ENCODE measurements around the gene UBE2O.

UBE2O gene

DNA sequence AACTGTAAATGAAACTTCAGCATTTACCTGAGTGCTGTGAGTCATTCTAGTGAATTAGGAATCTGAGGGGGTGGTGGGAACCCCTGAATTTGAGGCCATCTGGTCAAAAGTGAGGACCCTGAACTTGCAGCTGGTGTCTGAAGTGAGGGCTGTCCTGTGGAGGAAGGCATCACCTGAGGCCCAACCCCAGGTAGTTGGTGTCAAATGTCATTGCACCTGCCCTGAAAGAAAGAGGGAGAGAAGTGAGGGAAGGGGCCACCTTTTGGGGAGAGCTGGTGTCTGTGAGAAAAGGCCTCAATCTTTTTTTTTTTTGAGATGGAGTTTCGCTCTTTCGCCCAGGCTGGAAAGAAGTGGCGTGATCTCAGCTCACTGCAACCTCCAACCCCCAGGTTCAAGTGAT is 86.7 kb downstream of the UBE2O start:
- Histone ChIP-seq H2AFZ (ENCODE audit: low read length) (no peak overlapping the region), H3K9me2 (ENCODE audit: low read depth, low read length) (no peaks in the 10 kb centered on the region), H3K9ac (ENCODE audit: low read length) (no peak overlapping the region), H3K27ac (ENCODE audit: low read depth, low read length, poor library complexity, severe bottlenecking) (no peak overlapping the region), H3K4me3 (ENCODE audit: low read depth, low read length, poor library complexity, severe bottlenecking) (no peak overlapping the region), H3K27me3 (ENCODE audit: insufficient read depth, low read length) (no peaks in the 10 kb centered on the region), H3F3A (ENCODE audit: insufficient read depth, low read length) (no peaks in the 10 kb centered on the region), H4K20me1 (ENCODE audit: insufficient read depth, low read length) (no peaks in the 10 kb centered on the region), H3K4me1 (ENCODE audit: insufficient read depth, low read length, severe bottlenecking) (peaks cover 15% of the 10 kb centered on the region), H3K36me3 (ENCODE audit: insufficient read depth, low read length) (no peaks in the 10 kb centered on the region; the same call in 1 of the 2 replicates), H3K79me2 (ENCODE audit: insufficient read depth, low read length) (no peaks in the 10 kb centered on the region), H3K4me2 (ENCODE audit: low read length) (no peak overlapping the region), H3K9me3 (ENCODE audit: low read length) (no peaks in the 10 kb centered on the region)
- no peak for TF ChIP-seq EZH2 (IDR thresholded peaks at IDR 0.05; ENCODE audit: borderline replicate concordance, low read length)
- TF ChIP-seq, protein P1, sequence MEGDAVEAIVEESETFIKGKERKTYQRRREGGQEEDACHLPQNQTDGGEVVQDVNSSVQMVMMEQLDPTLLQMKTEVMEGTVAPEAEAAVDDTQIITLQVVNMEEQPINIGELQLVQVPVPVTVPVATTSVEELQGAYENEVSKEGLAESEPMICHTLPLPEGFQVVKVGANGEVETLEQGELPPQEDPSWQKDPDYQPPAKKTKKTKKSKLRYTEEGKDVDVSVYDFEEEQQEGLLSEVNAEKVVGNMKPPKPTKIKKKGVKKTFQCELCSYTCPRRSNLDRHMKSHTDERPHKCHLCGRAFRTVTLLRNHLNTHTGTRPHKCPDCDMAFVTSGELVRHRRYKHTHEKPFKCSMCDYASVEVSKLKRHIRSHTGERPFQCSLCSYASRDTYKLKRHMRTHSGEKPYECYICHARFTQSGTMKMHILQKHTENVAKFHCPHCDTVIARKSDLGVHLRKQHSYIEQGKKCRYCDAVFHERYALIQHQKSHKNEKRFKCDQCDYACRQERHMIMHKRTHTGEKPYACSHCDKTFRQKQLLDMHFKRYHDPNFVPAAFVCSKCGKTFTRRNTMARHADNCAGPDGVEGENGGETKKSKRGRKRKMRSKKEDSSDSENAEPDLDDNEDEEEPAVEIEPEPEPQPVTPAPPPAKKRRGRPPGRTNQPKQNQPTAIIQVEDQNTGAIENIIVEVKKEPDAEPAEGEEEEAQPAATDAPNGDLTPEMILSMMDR (IDR thresholded peaks at IDR 0.05; ENCODE audit: low read length), result no peak

- Histone ChIP-seq H3K4me1 (ENCODE audit: insufficient read depth, low read length, severe bottlenecking) (peaks cover 15% of the 10 kb centered on the region), H3F3A (ENCODE audit: insufficient read depth, low read length) (no peaks in the 10 kb centered on the region), H3K4me2 (ENCODE audit: low read length) (no peak overlapping the region), H3K27ac (ENCODE audit: low read depth, low read length, poor library complexity, severe bottlenecking) (no peak overlapping the region), H4K20me1 (ENCODE audit: insufficient read depth, low read length) (no peaks in the 10 kb centered on the region), H3K9me3 (ENCODE audit: low read length) (no peaks in the 10 kb centered on the region), H3K36me3 (ENCODE audit: insufficient read depth, low read length) (no peaks in the 10 kb centered on the region; the same call in 1 of the 2 replicates), H3K79me2 (ENCODE audit: insufficient read depth, low read length) (no peaks in the 10 kb centered on the region), H3K4me3 (ENCODE audit: low read depth, low read length, poor library complexity, severe bottlenecking) (no peak overlapping the region), H2AFZ (ENCODE audit: low read length) (no peak overlapping the region), H3K9me2 (ENCODE audit: low read depth, low read length) (no peaks in the 10 kb centered on the region), H3K9ac (ENCODE audit: low read length) (no peak overlapping the region), H3K27me3 (ENCODE audit: insufficient read depth, low read length) (no peaks in the 10 kb centered on the region)
- TF ChIP-seq, protein P1 (IDR thresholded peaks at IDR 0.05; ENCODE audit: low read length), result peak; percentile 27; the same call in 1 of the 2 replicates
- TF ChIP-seq EZH2 (IDR thresholded peaks at IDR 0.05; ENCODE audit: borderline replicate concordance, low read length), result no peak
Observed at GRCh38 chr17:76365256-76365903, 87.6 kb downstream of the UBE2O start.

DNA sequence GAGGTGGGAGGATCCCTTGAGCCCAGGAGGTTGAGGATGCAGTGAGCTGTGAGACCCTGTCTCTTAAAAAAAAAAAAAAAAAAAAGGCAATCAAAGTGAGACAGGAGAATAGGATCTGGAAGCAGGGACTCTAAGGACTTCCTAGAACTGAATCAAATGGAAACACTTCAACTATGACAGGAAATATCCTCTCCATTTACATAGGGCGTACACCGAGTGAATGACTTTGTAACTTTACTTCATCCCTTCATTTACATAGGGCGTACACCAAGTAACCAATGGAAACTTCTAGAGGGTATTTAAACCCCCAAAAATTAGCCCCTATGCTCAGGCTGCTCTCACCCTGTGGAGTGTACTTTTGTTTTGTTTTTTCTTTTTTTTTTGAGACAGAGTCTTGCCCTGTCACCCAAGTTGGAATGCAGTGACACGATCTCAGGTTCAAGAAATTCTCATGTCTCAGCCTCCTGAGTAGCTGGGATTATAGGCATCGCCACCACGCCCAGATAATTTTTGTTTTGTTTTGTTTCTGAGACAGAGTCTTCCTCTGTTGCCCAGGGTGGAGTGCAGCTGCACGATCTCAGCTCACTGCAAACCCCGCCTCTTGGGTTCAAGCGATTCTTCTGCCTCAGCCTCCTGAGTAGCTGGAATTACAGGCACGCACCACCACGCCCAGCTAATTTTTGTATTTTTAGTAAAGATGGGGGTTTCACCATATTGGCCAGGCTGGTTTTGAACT is 89.7 kb downstream of the UBE2O start:
- Histone ChIP-seq H3K79me2 (ENCODE audit: insufficient read depth, low read length) (no peaks in the 10 kb centered on the region), H3K27ac (ENCODE audit: low read depth, low read length, poor library complexity, severe bottlenecking) (no peak overlapping the region), H3K9ac (ENCODE audit: low read length) (no peak overlapping the region), H3K4me3 (ENCODE audit: low read depth, low read length, poor library complexity, severe bottlenecking) (no peak overlapping the region), H3K4me1 (ENCODE audit: insufficient read depth, low read length, severe bottlenecking) (peaks cover 7% of the 10 kb centered on the region), H2AFZ (ENCODE audit: low read length) (no peak overlapping the region), H3K9me3 (ENCODE audit: low read length) (no peaks in the 10 kb centered on the region), H3K9me2 (ENCODE audit: low read depth, low read length) (no peaks in the 10 kb centered on the region), H3K4me2 (ENCODE audit: low read length) (no peak overlapping the region), H3K36me3 (ENCODE audit: insufficient read depth, low read length) (no peaks in the 10 kb centered on the region; the same call in 1 of the 2 replicates), H3K27me3 (ENCODE audit: insufficient read depth, low read length) (no peaks in the 10 kb centered on the region), H3F3A (ENCODE audit: insufficient read depth, low read length) (no peaks in the 10 kb centered on the region), H4K20me1 (ENCODE audit: insufficient read depth, low read length) (no peaks in the 10 kb centered on the region)
- TF ChIP-seq EZH2 (IDR thresholded peaks at IDR 0.05; ENCODE audit: borderline replicate concordance, low read length), result no peak
- TF ChIP-seq, protein P1 (IDR thresholded peaks at IDR 0.05; ENCODE audit: low read length), result no peak

Data from OCI-LY1 (cell line).